Mesenchymal stem cell (in vitro differentiated cells and primary cell): Measurements from ENCODE around the gene SNU13. TPM values are rescaled to one million over a fixed set of nuclear protein-coding genes. Genes with fewer than 3 reads are reported as not detected.

Experiments used
- small RNA-seq: library from polyadenylated mRNA; stranded (forward); fragments of <200 nt; extraction: miRNeasy Mini kit (QIAGEN cat#:217004); gene quantifications from one replicate; pipeline ENCODE3, GENCODE V24; 2013; ENCODE audit warnings: low read depth

SNU13 gene

Small RNA genes within 50 kb of the gene (small RNA-seq; reads per million reads assigned to genes)
- gene HMGN2P10 (not detected), gene RF00019 (not detected), gene RNU6-476P (not detected), gene RNU6ATAC22P (not detected)
